Parathyroid adenoma (tissue), 2 donors: Measurements from ENCODE around the gene SLC66A3.

Experiments used
- H2AFZ ChIP-seq: fragments of 300-600 bp; sonication (generic); one replicate; pipeline ENCODE4 v1.7.0; 2017; ENCODE audit warnings: antibody characterized with exemption, mild to moderate bottlenecking
- H3K27ac ChIP-seq: fragments of 300-600 bp; sonication (generic); one replicate; pipeline ENCODE4 v1.7.0; 2017
- H3K27me3 ChIP-seq: fragments of 300-600 bp; sonication (generic); one replicate; pipeline ENCODE4 v1.7.0; 2017; ENCODE audit warnings: low read length; ENCODE audit not compliant: control insufficient read depth, insufficient read depth
- H3K36me3 ChIP-seq: fragments of 300-600 bp; sonication (generic); one replicate; pipeline ENCODE4 v1.7.0; 2017; ENCODE audit warnings: low read length; ENCODE audit not compliant: control insufficient read depth, insufficient read depth
- H3K4me1 ChIP-seq: fragments of 300-600 bp; sonication (generic); one replicate; pipeline ENCODE4 v1.7.0; 2017; ENCODE audit warnings: control low read depth
- H3K4me2 ChIP-seq: fragments of 300-600 bp; sonication (generic); one replicate; pipeline ENCODE4 v1.7.0; 2017; ENCODE audit warnings: low read length
- H3K4me3 ChIP-seq: fragments of 300-600 bp; sonication (generic); one replicate; pipeline ENCODE4 v1.7.0; 2017; ENCODE audit warnings: low read depth, low read length
- H3K79me2 ChIP-seq: fragments of 300-600 bp; sonication (generic); one replicate; pipeline ENCODE4 v1.7.0; 2017; ENCODE audit warnings: control low read depth
- H3K9ac ChIP-seq: fragments of 300-600 bp; sonication (generic); one replicate; pipeline ENCODE4 v1.7.0; 2017; ENCODE audit warnings: mild to moderate bottlenecking
- H3K9me3 ChIP-seq: fragments of 300-600 bp; sonication (generic); one replicate; pipeline ENCODE4 v1.7.0; 2017; ENCODE audit warnings: low read length; ENCODE audit not compliant: control insufficient read depth
- CTCF ChIP-seq: fragments of 300-600 bp; sonication (generic); IDR thresholded peaks from one replicate; pipeline ENCODE4 v1.7.0; 2017; ENCODE audit warnings: antibody characterized with exemption, mild to moderate bottlenecking
- donor health status: primary hyperparathyroidism.

The SLC66A3 gene

GRCh38 chr2:11142987-11143386, 12.3 kb upstream of the SLC66A3 start:
- H3K79me2 ChIP-seq: no peaks in the 10 kb centered on the region
- H3K27ac ChIP-seq: no peak overlapping the region
- H3K4me3 ChIP-seq: no peak overlapping the region
- H3K27me3 ChIP-seq: no peaks in the 10 kb centered on the region
- no peak overlapping the region for H3K9ac ChIP-seq
- no peaks in the 10 kb centered on the region for H3K36me3 ChIP-seq
- no peaks in the 10 kb centered on the region for H3K9me3 ChIP-seq
- peaks cover 3% of the 10 kb centered on the region for H3K4me1 ChIP-seq
- no peak for TF ChIP-seq CTCF
- no peak overlapping the region for H2AFZ ChIP-seq
- no peak overlapping the region for H3K4me2 ChIP-seq

GRCh38 chr2:11144077-11144737, 11.1 kb upstream of the SLC66A3 start:
- Histone ChIP-seq H3K4me2 (no peak overlapping the region), H3K4me3 (no peak overlapping the region), H2AFZ (peak overlapping the region; percentile 2), H3K9me3 (no peaks in the 10 kb centered on the region), H3K79me2 (no peaks in the 10 kb centered on the region), H3K27me3 (no peaks in the 10 kb centered on the region), H3K36me3 (no peaks in the 10 kb centered on the region), H3K4me1 (peaks cover 3% of the 10 kb centered on the region), H3K9ac (no peak overlapping the region), H3K27ac (no peak overlapping the region)
- no peak for TF ChIP-seq CTCF

- TF ChIP-seq CTCF: no peak
- Histone ChIP-seq H3K4me1 (peaks cover 3% of the 10 kb centered on the region), H3K79me2 (no peaks in the 10 kb centered on the region), H3K4me3 (no peak overlapping the region), H3K27ac (no peak overlapping the region), H3K9ac (no peak overlapping the region), H3K36me3 (no peaks in the 10 kb centered on the region), H2AFZ (peak overlapping the region; percentile 2), H3K4me2 (no peak overlapping the region), H3K27me3 (no peaks in the 10 kb centered on the region), H3K9me3 (no peaks in the 10 kb centered on the region)
Observed at GRCh38 chr2:11144738-11145079, 10.6 kb upstream of the SLC66A3 start.

- Histone ChIP-seq H3K27ac (no peak overlapping the region), H3K4me2 (no peak overlapping the region), H3K27me3 (no peaks in the 10 kb centered on the region), H3K4me3 (no peak overlapping the region), H3K9ac (no peak overlapping the region), H3K79me2 (no peaks in the 10 kb centered on the region), H3K4me1 (peaks cover 3% of the 10 kb centered on the region), H2AFZ (no peak overlapping the region), H3K9me3 (no peaks in the 10 kb centered on the region), H3K36me3 (no peaks in the 10 kb centered on the region)
- TF ChIP-seq CTCF: no peak
Observed at GRCh38 chr2:11145350-11145749, 9.9 kb upstream of the SLC66A3 start.

- no peak for TF ChIP-seq CTCF
- Histone ChIP-seq H3K4me1 (peaks cover 7% of the 10 kb centered on the region), H3K79me2 (no peaks in the 10 kb centered on the region), H3K9me3 (no peaks in the 10 kb centered on the region), H2AFZ (no peak overlapping the region), H3K9ac (no peak overlapping the region), H3K4me3 (no peak overlapping the region), H3K36me3 (no peaks in the 10 kb centered on the region), H3K27me3 (no peaks in the 10 kb centered on the region), H3K4me2 (no peak overlapping the region), H3K27ac (no peak overlapping the region)
Observed at GRCh38 chr2:11146076-11146475, 9.2 kb upstream of the SLC66A3 start.
